Measurements from ENCODE around the gene DGCR6. TPM values are rescaled to one million over a fixed set of nuclear protein-coding genes. Genes with fewer than 3 reads are reported as not detected.
A peak's percentile ranks its signal among the peaks of the same experiment; 100 is the strongest.

Gene DGCR6
- total RNA-seq, 1 experiment from 2014 or later: 1.8 TPM

- no peak overlapping the region for H3K4me3 Mint-ChIP-seq
Observed at GRCh38 chr22:18906896-18907295, 776 bp downstream of the DGCR6 start.

More at GRCh38 chr22:18906896-18907295, 776 bp downstream of the DGCR6 start:
- no peak overlapping the region for H3K27ac Mint-ChIP-seq
- no peaks in the 10 kb centered on the region for H3K27me3 Mint-ChIP-seq (ENCODE audit: low read depth)
- DNase-seq: no peak
- Histone ChIP-seq H3T11ph (ENCODE audit: low read length) (no peak overlapping the region), H3K9ac (ENCODE audit: extremely low read depth, insufficient read length, low read length) (no peak overlapping the region), H2AFZ (ENCODE audit: low read length) (no peak overlapping the region), H2AK5ac (ENCODE audit: insufficient read length, low read length) (no peak overlapping the region), H3K14ac (ENCODE audit: insufficient read depth, low read length) (no peak overlapping the region), H3K18ac (ENCODE audit: insufficient read length, low read depth, low read length) (no peak overlapping the region), H3K27ac (ENCODE audit: insufficient read length, low read depth, low read length) (no peak overlapping the region), H3K27me3 (ENCODE audit: insufficient read depth, low read length) (no peaks in the 10 kb centered on the region), H4K5ac (ENCODE audit: insufficient read length, low read depth, low read length) (no peak overlapping the region), H3K79me1 (ENCODE audit: insufficient read depth, low read depth, low read length, poor library complexity, severe bottlenecking) (no peaks in the 10 kb centered on the region), H4K8ac (replicated peaks; ENCODE audit: insufficient read length, low read depth, low read length) (no peak overlapping the region), H2BK12ac (ENCODE audit: insufficient read length, low read depth, low read length) (no peak overlapping the region), H2BK15ac (ENCODE audit: low read depth, low read length) (no peak overlapping the region), H3K56ac (ENCODE audit: insufficient read length, low read depth, low read length) (no peak overlapping the region), H3K9me3 (ENCODE audit: control insufficient read depth, low read depth, low read length) (no peaks in the 10 kb centered on the region), H2BK120ac (ENCODE audit: low read depth, low read length, poor library complexity, severe bottlenecking) (no peak overlapping the region), H4K91ac (ENCODE audit: insufficient read length, low read depth, low read length) (no peak overlapping the region), H3K23me2 (ENCODE audit: insufficient read length, low read depth, low read length, poor library complexity, severe bottlenecking) (no peaks in the 10 kb centered on the region), H2BK5ac (ENCODE audit: insufficient read length, low read length) (no peak overlapping the region), H3K79me2 (ENCODE audit: insufficient read depth, low read length) (no peaks in the 10 kb centered on the region), H3K4me2 (ENCODE audit: insufficient read depth, insufficient read length, low read length) (no peak overlapping the region), H3K4me1 (ENCODE audit: insufficient read depth, low read length) (no peaks in the 10 kb centered on the region), H3K23ac (ENCODE audit: insufficient read length, low read depth, low read length) (no peak overlapping the region), H4K20me1 (ENCODE audit: control insufficient read depth, insufficient read depth, insufficient read length) (no peaks in the 10 kb centered on the region), H2BK20ac (ENCODE audit: low read depth, low read length, poor library complexity, severe bottlenecking) (no peak overlapping the region), H3K4ac (ENCODE audit: low read depth, low read length) (no peak overlapping the region)
- TF ChIP-seq CTCF (conservative IDR thresholded peaks at IDR 0.05): 0 out of 3 replicates have a peak, but pooled peaks have one; percentile 11
- WGBS (ENCODE audit: extremely low coverage, insufficient read length, low lambda C conversion rate): no CpG with 5 or more reads among the region's 13 CpGs
- H3K9me3 Mint-ChIP-seq: no peaks in the 10 kb centered on the region
- peaks cover 2% of the 10 kb centered on the region in 2 experiments for H3K4me1 Mint-ChIP-seq
- no peaks in the 10 kb centered on the region for H3K36me3 Mint-ChIP-seq (ENCODE audit: insufficient read depth in 1 of 3, low read depth in 3 of 3)
